Germinal center (tissue), 1 donor: Measurements from ENCODE around the gene GPS1.

Experiments
- DNase-seq: peaks from one replicate; pipeline ENCODE4 v3.0.0; 2012; ENCODE audit warnings: mixed read lengths, low spot score

GPS1 gene

GRCh38 chr17:82051776-82052637, at the start of gene GPS1, which contains the start of gene RFNG:
TSS of gene GPS1 (plus strand) at chr17:82051898. CDS start at chr17:82051932, 34 bp downstream.
TSS of gene RFNG (minus strand) at chr17:82051811. CDS start at chr17:82051766, 45 bp downstream.
- DNase-seq: peak; percentile 87

DNA sequence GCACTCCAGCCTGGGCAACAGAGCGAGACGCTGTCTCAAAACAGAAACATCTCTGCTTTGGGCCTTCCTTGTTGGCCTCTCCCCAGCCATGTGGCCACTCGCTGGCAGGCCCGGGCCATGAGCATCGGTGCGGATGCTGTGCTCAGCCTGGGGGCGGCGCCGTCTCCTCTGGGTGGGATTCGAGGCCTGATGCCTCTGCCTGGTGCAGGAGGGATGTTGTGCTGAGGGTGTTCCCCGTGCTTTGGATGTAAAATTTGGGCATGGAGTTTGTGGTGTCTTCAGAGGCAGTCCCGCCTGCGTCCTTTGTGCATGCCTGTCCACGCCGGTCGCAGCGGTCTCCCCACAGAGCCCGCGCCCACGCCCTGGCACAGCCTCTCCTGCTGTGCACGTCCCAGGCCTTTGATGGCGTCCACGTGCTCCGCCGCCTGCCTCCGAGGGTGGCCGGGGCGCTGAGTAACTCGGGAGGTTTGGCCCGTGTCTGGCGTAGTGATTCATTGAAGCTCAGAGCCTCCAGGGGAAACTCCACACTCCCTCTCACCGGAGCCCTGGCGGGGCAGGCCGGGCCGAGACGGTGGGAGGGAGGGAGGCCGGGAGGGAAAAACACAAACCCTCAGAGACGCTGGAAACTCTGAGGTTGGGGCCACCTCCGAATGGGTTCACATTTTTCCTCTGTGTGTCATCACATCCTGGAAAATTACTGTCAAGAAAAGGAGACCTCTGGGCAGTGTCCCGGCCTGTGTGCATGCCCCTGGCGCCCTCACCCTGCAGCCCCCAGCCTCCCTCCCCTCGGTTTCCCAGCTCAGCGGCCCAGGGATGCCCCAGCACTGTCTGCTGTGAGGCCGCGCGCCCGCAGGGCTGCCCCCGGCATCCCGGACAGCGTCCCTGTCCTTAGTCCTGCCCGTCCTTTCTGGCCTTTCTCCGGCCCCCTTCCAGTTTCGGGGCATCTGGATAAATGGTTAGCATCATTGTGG, 48.0 kb upstream of the GPS1 start:
- DNase-seq: no peak

DNA sequence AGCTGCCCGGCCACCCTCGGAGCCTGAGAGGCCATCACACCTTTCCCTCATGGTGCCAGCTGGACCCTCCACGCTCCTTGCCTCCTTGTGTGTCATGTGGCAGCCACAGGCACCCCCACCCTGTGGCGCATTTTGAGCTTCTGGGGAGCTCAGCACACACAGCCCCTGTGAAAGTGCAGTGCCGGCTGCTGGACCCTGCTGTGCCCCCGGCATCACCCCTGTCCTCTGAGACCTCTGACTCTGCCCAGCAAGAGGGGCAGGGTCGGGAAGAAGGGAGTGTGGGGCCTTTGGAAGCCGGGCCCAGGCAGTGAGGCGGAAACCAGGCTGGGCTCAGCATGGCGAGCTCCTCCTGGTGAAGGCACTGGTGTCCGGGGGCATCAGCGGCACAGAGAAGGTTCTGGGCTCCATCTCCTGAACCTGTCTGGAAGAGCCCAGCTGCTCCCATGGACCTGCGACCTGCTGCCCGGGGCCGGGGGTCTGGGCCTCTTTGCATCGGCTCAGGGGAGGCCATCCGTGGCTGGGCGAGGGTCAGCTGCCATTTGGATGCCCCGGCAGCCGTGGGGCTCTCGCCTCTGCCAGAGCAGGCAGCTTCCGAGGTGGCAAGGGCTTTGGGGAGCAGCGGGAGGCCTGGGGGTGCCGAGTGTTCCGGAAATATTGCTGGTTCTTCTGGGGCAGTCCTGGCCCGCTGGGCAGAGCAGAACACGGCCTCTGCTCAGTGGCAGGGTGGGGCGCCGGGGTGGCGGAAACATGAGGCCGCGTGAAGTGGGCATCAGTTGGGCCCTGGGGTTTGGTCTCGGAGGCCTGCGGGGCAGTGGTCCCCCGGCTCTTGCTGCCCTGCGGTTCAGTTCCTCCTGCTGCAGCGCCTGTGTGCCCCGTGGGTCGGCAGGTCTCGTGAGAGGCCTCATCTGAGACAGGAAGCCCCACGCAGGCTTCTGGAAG, 46.9 kb upstream of the GPS1 start:
- no peak for DNase-seq

GRCh38 chr17:82005701-82006348, 45.9 kb upstream of the GPS1 start:
- DNase-seq: no peak

DNA sequence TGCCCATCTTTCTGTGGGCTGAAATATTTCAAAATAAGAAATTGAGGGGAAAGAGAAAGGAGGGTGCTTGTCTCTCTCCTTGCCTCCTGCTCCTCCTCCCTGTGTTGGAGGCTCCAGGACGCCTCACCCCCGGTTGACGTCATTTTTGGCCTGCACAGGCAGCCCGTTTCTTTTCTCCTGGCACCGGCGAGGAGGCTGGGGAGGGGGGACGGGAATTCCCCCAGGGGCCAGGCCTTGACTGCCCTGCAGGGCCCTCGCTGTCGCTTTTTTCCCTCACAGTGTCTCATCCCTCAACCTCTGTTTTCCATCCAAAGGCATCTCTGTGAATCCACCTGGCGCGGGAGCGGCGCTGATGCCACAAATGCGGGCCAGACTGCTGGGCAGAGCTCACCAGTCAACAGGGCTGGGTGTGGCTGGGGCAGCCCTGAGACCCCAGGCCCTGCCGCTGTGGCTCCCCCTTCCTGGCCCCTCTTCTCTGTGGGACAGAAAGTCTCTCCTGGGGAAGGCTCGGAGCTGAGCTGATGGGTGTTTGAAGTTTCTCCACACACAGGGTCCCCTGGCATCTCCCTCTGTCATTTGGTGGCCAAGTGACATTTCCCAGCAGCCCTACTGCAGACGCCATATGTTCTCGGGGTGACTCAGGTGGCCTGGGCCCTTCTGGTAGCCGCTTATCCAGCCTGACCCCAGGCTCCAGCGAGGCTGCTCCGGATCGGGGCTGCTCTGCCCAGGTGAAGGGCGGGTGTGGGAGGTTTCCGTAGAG, 45.0 kb upstream of the GPS1 start:
- DNase-seq: no peak

DNA sequence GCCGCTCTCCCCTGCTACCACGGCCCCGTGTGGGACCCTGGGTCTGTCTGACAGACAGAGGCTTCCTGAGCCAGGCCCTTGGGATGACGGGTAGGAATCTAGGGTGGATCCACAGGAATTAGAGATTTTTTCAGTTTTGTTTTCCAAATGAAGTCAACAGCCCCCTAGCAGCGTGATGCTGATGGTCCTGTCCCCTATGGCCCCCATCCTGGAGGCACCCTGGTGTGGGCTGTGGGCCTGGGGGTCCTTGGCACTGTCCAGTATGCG, 44.5 kb upstream of the GPS1 start:
- no peak for DNase-seq

- DNase-seq: no peak
Measured at GRCh38 chr17:82007495-82008257, 44.0 kb upstream of the GPS1 start.

DNA sequence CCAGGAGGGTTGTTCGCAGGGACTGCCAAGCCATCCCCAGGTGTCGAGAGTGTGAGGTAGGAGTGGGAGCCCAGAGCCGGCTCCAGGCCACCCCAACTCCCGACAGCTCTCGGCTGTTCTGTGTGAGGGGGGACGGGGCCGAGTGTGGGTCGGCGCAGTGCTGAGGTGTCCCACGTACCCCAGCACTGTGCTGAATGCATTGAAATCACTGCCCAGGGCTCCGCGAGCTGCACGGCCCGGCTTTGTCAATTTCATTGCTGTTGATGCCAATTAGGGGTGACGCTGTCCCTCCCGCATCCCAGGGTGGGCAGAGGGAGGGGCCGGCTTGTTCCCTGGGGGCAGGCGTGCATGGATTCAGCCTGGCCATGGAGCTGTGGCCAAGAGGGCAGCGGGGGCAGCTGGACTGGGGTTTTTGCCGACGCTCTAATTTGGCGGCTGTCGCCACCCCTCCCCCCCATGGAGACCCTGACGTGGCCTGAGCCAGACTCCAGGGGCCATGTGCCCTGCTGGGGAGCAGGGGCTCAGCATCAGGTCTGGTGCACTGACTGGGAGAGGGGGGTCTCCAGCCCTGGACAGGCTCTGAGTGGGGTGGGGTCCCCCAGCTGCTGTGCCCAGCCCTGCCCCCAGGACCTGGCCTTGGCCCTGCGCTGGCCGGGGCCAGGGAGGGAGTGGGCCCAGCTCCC, 43.3 kb upstream of the GPS1 start:
- no peak for DNase-seq

GRCh38 chr17:82008941-82009405, 42.7 kb upstream of the GPS1 start:
- DNase-seq: no peak

DNA sequence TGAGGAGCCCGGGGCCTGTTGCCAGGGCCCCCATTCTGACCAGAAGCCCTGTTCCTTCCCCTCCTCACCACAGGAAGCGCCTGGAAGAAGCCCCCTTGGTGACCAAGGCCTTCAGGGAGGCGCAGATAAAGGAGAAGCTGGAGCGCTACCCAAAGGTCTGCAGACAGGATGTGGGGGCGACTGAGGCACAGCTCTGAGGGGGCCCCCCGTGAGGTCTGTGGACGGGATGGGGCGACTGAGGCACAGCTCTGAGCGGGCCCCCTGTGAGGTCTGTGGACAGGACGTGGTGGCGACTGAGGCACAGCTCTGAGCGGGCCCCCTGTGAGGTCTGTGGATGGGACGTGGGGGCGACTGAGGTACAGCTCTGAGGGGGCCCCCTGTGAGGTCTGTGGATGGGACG, 42.3 kb upstream of the GPS1 start:
- no peak for DNase-seq

- DNase-seq: no peak
Measured at GRCh38 chr17:82010575-82011525, 40.8 kb upstream of the GPS1 start.

DNA sequence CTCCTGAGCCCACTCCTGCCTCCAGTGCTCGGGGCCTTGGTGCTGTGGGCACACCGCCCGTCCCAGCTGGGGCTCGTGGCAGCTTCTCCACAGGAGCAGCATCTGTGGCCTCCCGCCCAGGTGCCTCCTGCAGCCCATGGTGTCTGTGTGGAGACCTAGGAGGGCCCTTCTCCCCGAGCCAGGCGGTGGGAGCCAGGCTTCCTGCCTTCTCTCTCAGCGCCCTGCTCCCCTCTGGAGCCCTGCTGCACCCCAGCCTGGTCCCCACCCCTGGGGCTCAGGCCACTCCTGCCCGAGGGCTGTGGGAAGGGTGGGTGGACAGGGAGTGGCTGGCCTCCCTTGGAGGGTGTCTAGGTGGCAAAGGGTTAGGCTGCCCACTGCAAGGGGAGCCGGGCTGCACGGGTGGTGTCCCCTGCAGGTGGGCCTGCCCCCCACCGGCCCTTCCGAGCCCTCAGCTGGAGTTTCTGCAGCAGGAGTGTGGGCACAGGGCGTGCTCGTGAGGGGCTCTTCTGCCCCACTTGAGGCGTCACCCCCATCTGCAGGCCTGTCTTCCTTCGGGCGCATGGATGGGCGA, 40.0 kb upstream of the GPS1 start:
- DNase-seq: no peak

GRCh38 chr17:82012261-82012639, 39.4 kb upstream of the GPS1 start:
- no peak for DNase-seq

GRCh38 chr17:82012640-82013295, 38.9 kb upstream of the GPS1 start:
- no peak for DNase-seq

DNA sequence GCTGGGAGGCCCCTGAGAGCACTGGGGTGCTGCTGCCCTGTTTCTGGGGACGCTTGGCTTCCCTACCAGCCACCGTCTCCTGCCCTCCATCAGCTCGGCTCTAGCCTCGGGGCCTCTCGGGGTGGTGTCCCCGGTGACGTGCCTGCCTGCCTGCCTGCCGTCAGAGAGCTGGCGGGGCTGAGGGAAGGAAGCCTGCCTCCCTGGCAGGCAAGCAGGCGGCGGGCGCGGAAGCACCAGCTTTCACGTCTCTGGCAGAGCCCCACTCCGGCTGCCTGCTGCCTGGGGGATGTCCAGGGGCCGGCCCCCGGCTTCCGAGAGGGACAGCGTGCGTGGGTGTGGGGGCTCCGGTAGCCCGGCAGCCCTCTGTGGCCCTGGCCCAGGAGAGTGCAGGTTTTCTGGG, 38.4 kb upstream of the GPS1 start:
- DNase-seq: no peak

DNA sequence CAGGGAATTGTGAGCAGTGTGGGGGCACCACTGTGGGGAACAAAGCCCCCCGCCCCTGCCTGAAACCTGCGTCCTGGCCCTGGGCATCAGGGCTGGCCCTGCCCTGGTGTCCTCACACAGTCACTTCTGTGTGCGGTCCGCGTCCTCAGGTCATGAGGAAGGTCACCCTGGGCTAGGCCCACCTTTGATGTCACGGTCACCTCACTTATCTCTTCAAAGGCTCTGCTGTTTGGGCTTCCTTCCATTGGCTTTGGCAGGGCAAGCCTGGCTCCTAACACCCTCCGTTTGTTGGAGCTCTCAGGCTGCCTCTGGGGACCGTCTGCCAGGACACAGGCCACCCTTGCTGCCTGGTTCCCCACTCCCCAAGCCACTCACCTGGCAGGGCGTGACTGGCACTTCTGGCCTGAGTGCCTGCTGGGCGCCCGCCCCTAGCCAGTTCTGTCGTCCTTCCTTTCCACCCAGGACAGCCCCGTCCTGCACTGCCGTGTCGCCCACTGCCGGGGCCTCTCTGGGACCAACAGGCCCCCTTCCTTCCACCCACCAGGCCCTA, 37.9 kb upstream of the GPS1 start:
- DNase-seq: no peak

- no peak for DNase-seq
Measured at GRCh38 chr17:82014432-82014831, 37.3 kb upstream of the GPS1 start.
